ENCODE measurements around the gene ZDHHC1.
"Not testable (repeated sequence)": the region's sequence is repeated elsewhere in the genome, so short reads cannot be mapped to it uniquely, and the experiment has no call there.

The ZDHHC1 gene

DNA sequence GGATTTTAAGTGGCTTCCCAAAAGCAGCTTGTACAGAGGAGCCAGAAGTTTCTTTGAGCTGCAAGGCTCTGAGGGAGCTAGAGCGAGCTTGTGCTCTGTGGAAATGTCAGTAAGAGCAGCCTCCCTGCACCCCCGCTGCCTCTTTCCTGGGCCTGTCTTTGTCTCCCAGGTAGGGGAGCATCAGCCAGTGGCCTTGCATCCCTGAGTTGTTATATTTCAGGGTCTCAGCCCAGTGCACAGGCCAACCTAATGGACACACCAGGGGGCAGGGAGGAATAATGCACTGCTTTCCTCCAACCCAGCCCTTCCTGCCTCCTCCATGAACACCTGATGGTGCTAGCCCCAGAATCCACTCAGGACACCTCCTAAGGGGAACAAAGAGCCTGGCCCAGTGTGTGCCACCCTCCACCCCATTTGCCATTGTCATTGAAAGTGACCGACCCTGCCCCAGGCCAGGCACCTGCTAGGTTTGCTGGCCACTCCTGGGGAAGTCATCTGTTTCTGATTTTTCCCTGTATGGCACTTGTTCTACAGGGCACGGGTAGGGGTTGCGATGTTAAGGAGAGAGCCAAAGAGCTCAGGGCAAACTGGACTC is 29.3 kb downstream of the ZDHHC1 start:
- H3K79me2 ChIP-seq, result no peaks in the 10 kb centered on the region
- H3K27ac ChIP-seq, result no peak overlapping the region
- H3K4me2 ChIP-seq (ENCODE audit: low read length), result no peak overlapping the region
- H2AFZ ChIP-seq, result no peak overlapping the region
- H3K4me1 ChIP-seq, result no peaks in the 10 kb centered on the region
- H3K9ac ChIP-seq, result no peak overlapping the region
- TF ChIP-seq, protein P1, sequence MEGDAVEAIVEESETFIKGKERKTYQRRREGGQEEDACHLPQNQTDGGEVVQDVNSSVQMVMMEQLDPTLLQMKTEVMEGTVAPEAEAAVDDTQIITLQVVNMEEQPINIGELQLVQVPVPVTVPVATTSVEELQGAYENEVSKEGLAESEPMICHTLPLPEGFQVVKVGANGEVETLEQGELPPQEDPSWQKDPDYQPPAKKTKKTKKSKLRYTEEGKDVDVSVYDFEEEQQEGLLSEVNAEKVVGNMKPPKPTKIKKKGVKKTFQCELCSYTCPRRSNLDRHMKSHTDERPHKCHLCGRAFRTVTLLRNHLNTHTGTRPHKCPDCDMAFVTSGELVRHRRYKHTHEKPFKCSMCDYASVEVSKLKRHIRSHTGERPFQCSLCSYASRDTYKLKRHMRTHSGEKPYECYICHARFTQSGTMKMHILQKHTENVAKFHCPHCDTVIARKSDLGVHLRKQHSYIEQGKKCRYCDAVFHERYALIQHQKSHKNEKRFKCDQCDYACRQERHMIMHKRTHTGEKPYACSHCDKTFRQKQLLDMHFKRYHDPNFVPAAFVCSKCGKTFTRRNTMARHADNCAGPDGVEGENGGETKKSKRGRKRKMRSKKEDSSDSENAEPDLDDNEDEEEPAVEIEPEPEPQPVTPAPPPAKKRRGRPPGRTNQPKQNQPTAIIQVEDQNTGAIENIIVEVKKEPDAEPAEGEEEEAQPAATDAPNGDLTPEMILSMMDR (IDR thresholded peaks at IDR 0.05), result no peak
- H3K4me3 ChIP-seq (ENCODE audit: low read depth, low read length), result no peak overlapping the region
- H3K36me3 ChIP-seq (ENCODE audit: control insufficient read depth, insufficient read depth, low read length), result no peaks in the 10 kb centered on the region
- no peaks in the 10 kb centered on the region for H3K9me3 ChIP-seq (ENCODE audit: control insufficient read depth, low read length)
- H3K27me3 ChIP-seq (ENCODE audit: control insufficient read depth, insufficient read depth, low read length), result no peaks in the 10 kb centered on the region

DNA sequence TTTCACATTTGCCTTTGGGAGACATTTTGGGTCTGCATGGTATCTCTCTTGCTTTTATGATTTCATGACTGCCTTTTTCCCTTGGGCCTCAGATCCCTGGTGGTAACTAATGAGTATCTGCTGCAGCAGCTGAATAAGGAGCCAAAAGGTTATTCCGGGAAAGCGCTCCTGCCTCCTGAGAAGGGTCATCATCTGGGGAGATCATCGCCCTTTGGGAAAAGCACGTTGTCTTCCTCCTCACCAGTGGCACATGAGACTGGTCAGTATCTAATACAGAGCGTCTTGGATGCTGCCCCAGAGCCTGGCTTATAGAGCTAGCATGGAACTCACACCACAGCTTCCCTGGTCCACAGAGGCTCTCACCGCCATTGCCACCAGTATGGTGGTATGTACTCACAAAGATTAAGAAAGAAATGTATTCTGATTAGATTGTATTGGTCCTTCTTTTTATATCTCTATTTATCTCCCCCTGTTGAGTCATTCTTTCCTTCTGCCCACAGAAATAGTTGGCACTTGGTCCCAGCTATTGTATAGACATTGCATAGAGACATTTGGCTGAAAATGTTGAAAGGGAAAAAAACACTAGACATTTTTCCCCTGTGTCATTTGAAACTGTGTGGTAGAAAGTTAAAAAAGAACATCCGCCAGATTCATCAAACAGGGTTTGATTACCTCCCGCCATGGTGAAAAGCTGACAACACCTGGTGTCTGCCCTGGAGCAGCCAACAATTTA is 31.3 kb downstream of the ZDHHC1 start:
- Histone ChIP-seq H2AFZ (no peak overlapping the region), H3K4me2 (ENCODE audit: low read length) (no peak overlapping the region), H3K4me3 (ENCODE audit: low read depth, low read length) (no peak overlapping the region), H3K9ac (no peak overlapping the region), H3K27ac (no peak overlapping the region), H3K36me3 (ENCODE audit: control insufficient read depth, insufficient read depth, low read length) (no peaks in the 10 kb centered on the region), H3K27me3 (ENCODE audit: control insufficient read depth, insufficient read depth, low read length) (no peaks in the 10 kb centered on the region), H3K79me2 (no peaks in the 10 kb centered on the region), H3K9me3 (ENCODE audit: control insufficient read depth, low read length) (no peaks in the 10 kb centered on the region), H3K4me1 (peaks cover 8% of the 10 kb centered on the region)
- TF ChIP-seq, protein P1 (IDR thresholded peaks at IDR 0.05), result no peak

DNA sequence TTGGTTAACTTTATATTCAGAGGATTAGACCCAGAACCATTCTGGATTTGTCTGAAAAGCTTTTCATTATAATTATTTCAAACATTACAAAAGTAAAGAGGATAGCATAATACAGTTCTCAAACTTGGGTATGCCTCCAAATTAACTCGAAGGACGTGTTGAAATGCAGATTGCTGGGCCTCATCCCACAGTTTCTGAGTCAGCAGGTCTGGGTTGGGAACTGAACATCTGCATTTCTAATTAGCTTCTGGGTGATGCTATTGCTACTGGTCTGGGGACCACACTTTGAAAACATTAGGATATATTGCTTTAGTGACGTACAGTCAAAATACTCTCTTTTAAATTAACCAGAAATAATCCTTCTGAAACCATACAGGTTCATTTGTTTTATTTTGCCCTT is 33.0 kb downstream of the ZDHHC1 start:
- Histone ChIP-seq H3K4me3 (ENCODE audit: low read depth, low read length) (no peak overlapping the region), H3K27me3 (ENCODE audit: control insufficient read depth, insufficient read depth, low read length) (no peaks in the 10 kb centered on the region), H3K4me1 (peaks cover 11% of the 10 kb centered on the region), H3K79me2 (no peaks in the 10 kb centered on the region), H2AFZ (no peak overlapping the region), H3K36me3 (ENCODE audit: control insufficient read depth, insufficient read depth, low read length) (no peaks in the 10 kb centered on the region), H3K9me3 (ENCODE audit: control insufficient read depth, low read length) (no peaks in the 10 kb centered on the region), H3K4me2 (ENCODE audit: low read length) (no peak overlapping the region), H3K27ac (no peak overlapping the region), H3K9ac (no peak overlapping the region)
- TF ChIP-seq, protein P1 (IDR thresholded peaks at IDR 0.05), result no peak

DNA sequence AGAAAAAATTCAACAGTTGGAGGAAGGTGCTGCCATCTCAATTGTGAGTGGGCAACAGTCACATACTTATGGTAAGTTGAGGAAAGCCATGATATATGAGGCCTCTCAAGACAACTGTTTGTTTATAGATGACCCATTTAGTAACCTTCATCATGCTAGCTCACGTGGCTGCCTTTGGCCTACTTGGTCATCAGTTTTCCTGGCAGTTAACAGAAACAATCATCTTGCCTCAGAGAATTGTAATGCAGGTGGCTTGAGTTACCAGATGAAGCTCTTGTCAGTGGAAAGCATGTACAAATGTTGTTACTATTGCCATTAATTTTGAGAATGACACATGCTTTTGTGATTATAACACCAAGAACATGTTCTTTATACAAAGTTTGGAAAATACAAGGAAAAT is 37.6 kb downstream of the ZDHHC1 start:
- Histone ChIP-seq H3K4me3 (ENCODE audit: low read depth, low read length) (peak overlapping the region; percentile 27), H3K4me1 (peaks cover 11% of the 10 kb centered on the region), H3K79me2 (no peaks in the 10 kb centered on the region), H3K36me3 (ENCODE audit: control insufficient read depth, insufficient read depth, low read length) (no peaks in the 10 kb centered on the region), H3K4me2 (ENCODE audit: low read length) (peak overlapping the region; percentile 27), H3K27me3 (ENCODE audit: control insufficient read depth, insufficient read depth, low read length) (no peaks in the 10 kb centered on the region), H3K9ac (no peak overlapping the region), H3K27ac (peak overlapping the region; percentile 57), H2AFZ (peak overlapping the region; percentile 3), H3K9me3 (ENCODE audit: control insufficient read depth, low read length) (no peaks in the 10 kb centered on the region)
- TF ChIP-seq, protein P1 (IDR thresholded peaks at IDR 0.05), result no peak

DNA sequence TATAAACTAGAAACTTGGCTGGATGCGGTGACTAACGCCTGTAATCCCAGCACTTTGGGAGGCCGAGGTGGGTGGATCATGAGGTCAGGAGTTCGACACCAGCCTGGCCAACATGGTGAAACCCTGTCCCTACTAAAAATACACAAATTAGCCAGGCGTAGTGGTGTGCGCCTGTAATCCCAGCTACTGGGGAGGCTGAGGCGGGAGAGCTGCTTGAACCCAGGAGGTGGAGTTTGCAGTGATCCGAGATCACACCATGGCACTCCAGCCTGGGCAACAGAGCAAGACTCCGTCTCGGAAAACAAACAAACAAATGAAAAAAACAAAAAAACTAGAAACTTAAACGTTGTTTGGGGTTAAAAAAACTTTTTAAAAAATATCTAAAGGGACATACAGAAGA is 40.3 kb downstream of the ZDHHC1 start:
- not testable (repeated sequence) for H2AFZ ChIP-seq, H3K79me2 ChIP-seq

More for the DNA sequence above, 40.3 kb downstream of the ZDHHC1 start:
- H3K27ac ChIP-seq; H3K36me3 ChIP-seq (ENCODE audit: control insufficient read depth, insufficient read depth, low read length); H3K4me2 ChIP-seq (ENCODE audit: low read length); H3K9ac ChIP-seq; H3K4me3 ChIP-seq (ENCODE audit: low read depth, low read length); H3K27me3 ChIP-seq (ENCODE audit: control insufficient read depth, insufficient read depth, low read length); H3K9me3 ChIP-seq (ENCODE audit: control insufficient read depth, low read length): not testable (repeated sequence)
- H3K4me1 ChIP-seq, result peaks cover 11% of the 10 kb centered on the region

Measured in parathyroid adenoma (tissue), 2 donors.